GM12878 (cell line): Measurements from ENCODE around the gene HOXB1.

ENCODE experiments used
- CTCF ChIP-seq, 3 experiments: IDR thresholded peaks in 2 of 3; conservative IDR thresholded peaks in 1 of 3; 2 replicates each; pipeline ENCODE4 v1.5.1; 2011; ENCODE audit warnings: low read depth in 3 of 3, low read length in 3 of 3, mild to moderate bottlenecking in 3 of 3, control low read depth in 2 of 3, moderate library complexity in 2 of 3, inconsistent platforms in 1 of 3, mixed read lengths in 1 of 3; ENCODE audit not compliant: control insufficient read depth in 2 of 3, insufficient read depth in 1 of 3; ENCODE audit errors: extremely low read depth in 1 of 3
- PAX8 ChIP-seq: fragments of 450-650 bp; IDR thresholded peaks from 2 replicates; pipeline ENCODE4 v1.6.1; 2017; ENCODE audit warnings: mild to moderate bottlenecking, moderate library complexity
- POLR2A ChIP-seq: IDR thresholded peaks from 2 replicates; pipeline ENCODE4 v1.6.1; 2011; ENCODE audit warnings: low read depth, mild to moderate bottlenecking, low read length
- RAD21 ChIP-seq: IDR thresholded peaks from 2 replicates; pipeline ENCODE4 v1.6.1; 2011; ENCODE audit warnings: mild to moderate bottlenecking, low read depth, low read length, moderate library complexity; ENCODE audit not compliant: insufficient read depth
- SIN3A ChIP-seq: IDR thresholded peaks from 2 replicates; pipeline ENCODE4 v1.6.1; 2012; ENCODE audit warnings: low read depth, low read length, improper control_type of control experiment

DNA sequence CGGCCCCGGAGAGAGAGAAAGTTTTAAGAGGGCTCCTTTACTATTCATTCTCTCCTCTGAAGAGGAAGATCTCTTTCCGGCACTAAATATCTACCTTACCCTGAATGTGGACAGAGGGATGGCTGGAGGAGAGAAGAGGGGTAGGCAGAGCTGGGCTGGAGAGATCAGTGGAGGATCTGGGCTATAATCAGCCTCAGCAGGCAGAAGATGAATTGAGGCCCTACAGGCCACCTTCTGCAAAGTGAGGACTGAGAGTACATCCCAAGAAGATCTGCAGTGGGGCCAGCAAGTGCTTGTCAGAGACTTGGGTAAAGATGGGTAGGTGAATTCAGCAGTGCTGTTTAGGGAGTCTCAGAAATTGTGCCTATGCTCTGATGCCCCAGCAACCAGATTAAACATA lies 6.5 kb upstream of the HOXB1 start:
- TF ChIP-seq CTCF (IDR thresholded peaks at IDR 0.05 in 2 of 3, conservative IDR thresholded peaks at IDR 0.05 in 1 of 3; ENCODE audit: control insufficient read depth in 2 of 3, extremely low read depth in 1 of 3, insufficient read depth in 1 of 3, low read depth in 3 of 3, low read length in 3 of 3) (no peak), RAD21 (no peak), SIN3A (no peak), POLR2A (no peak), PAX8 (no peak)
